Measurements from ENCODE around the gene IFITM5.
A peak's percentile ranks its signal among the peaks of the same experiment; 100 is the strongest.
"Not testable (repeated sequence)": the region's sequence is repeated elsewhere in the genome, so short reads cannot be mapped to it uniquely, and the experiment has no call there.

IFITM5 gene

DNA sequence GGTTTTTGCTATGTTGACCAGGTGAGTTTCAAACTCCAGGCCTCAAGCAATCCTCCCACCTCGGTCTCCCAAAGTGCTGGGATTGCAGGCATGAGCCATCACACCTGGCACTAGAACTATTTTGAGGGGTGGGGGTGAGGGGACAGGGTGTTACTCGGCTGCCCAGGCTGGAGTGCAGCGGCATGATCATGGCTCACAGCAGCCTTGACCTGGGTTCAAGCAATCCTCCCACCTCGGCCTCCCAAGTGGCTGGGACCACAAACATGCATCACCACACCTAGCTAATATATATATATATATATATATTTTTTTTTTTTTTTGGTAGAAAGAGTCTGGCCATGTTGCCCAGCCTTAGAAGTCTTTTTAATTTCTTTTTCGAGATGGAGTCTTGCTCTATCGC lies 38.4 kb upstream of the IFITM5 start:
- no peak for DNase-seq (ENCODE audit: low read depth)
- no peak overlapping the region for H3K4me3 ChIP-seq (ENCODE audit: low read depth, low read length)
- TF ChIP-seq, protein P1, sequence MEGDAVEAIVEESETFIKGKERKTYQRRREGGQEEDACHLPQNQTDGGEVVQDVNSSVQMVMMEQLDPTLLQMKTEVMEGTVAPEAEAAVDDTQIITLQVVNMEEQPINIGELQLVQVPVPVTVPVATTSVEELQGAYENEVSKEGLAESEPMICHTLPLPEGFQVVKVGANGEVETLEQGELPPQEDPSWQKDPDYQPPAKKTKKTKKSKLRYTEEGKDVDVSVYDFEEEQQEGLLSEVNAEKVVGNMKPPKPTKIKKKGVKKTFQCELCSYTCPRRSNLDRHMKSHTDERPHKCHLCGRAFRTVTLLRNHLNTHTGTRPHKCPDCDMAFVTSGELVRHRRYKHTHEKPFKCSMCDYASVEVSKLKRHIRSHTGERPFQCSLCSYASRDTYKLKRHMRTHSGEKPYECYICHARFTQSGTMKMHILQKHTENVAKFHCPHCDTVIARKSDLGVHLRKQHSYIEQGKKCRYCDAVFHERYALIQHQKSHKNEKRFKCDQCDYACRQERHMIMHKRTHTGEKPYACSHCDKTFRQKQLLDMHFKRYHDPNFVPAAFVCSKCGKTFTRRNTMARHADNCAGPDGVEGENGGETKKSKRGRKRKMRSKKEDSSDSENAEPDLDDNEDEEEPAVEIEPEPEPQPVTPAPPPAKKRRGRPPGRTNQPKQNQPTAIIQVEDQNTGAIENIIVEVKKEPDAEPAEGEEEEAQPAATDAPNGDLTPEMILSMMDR (conservative IDR thresholded peaks at IDR 0.05; ENCODE audit: low read depth, low read length), result no peak

DNA sequence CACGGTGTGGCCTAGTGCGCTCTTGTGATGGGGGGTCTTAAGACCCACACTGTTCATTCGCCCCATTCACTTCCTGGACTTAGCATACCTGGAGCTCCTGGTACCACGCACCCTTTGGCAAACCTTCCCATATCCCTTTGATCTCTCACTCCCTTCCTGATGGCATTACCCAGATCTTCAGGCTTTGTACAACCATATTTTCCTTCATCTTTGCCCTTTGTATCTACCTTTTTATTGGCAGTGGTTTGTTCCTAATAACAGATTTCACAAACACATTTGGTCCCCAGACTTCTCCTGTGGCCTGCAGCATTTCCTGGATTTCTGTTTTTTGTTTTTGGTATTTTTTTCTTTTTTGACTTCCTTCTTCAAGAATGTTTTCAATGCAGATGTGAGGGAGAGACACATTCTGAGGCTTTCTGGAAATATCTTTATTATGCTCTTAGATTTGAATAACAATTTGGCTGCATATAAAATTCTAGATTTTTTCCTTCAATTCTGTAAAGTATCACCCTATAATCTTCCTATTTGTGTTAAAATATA lies 37.4 kb upstream of the IFITM5 start:
- TF ChIP-seq, protein P1 (conservative IDR thresholded peaks at IDR 0.05; ENCODE audit: low read depth, low read length), result no peak
- no peak for DNase-seq (ENCODE audit: low read depth)
- H3K4me3 ChIP-seq (ENCODE audit: low read depth, low read length), result no peak overlapping the region

DNA sequence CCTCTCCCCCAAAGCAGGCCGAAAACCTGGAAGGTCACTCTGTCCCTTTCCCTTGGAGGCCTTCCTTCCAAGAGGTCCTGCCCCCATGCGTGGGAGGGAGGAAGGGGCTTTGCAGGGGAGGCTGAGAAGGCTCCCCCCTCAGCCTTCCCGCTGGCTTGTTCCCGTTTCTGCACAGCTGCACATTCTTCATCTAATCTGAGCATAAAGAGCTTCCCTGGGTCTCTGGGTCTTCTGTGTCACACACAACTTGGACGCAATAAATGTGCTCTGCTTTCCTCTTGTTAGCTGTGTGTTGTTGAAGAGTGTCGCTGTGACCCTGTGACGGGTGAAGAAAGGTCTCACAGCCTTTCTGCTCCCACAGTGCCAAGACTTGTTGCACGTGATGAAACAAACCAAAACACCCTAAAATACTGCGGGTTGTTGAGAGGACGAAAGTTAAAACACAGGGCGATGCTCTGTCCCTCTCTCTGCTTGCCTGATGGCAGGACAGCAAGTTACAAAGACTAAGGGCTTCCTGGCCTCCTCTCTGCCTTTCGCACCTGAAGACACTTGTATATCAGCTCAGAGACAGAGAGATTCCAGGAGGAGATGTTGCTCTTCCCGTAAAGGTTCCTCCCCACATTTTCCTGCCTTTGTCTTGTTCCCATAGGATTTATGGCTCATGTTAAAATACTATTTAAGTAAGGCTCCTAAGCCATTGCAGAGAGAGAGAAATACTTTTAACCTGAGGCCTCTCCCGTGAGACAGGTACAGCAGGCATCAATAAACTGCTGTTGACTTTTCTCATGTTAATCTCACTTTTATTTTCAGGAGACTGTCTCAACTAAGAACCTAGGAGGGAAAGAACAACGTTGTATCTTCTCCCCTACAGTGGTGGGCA lies 36.7 kb upstream of the IFITM5 start:
- no peak overlapping the region for H3K4me3 ChIP-seq (ENCODE audit: low read depth, low read length)
- peak; percentile 77 for DNase-seq (ENCODE audit: low read depth)
- TF ChIP-seq, protein P1 (conservative IDR thresholded peaks at IDR 0.05; ENCODE audit: low read depth, low read length), result no peak

DNA sequence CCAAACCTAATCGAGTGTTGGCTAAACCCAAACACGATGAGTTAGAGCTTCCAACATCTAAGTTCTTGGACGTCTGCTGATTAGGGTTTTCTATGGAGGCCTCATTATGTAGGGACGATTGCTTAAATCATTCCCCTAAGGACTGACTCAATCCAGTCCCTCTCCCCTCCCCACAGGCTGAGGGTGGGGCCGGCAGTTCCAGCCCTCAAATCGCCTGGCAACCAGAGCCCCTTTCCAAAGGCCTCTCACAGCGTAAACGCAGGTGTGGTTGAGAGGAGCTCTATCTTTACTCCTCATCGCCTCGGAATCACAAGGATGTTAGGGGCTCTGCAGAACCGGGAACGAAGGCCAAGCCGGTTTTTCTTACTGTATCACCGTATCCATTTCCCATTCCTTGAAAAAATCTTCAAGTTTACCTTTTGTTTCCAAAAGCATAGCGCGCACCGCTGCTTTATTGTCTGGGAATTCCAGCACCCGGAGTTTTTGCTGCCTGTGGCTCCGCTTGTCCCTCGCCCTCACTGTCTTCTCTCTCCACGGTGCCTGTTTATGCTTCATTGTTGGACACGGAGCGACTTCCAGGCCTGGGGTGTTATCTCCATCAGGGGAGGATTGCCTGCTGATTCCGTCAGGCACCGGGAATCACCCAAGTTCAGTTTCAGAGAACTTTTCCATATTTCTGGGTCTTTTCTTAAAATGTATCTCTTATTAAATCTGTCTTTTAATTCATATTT lies 35.1 kb upstream of the IFITM5 start:
- H3K4me3 ChIP-seq (ENCODE audit: low read depth, low read length), result no peak overlapping the region
- DNase-seq (ENCODE audit: low read depth), result peak; percentile 47
- TF ChIP-seq, protein P1 (conservative IDR thresholded peaks at IDR 0.05; ENCODE audit: low read depth, low read length), result no peak

DNA sequence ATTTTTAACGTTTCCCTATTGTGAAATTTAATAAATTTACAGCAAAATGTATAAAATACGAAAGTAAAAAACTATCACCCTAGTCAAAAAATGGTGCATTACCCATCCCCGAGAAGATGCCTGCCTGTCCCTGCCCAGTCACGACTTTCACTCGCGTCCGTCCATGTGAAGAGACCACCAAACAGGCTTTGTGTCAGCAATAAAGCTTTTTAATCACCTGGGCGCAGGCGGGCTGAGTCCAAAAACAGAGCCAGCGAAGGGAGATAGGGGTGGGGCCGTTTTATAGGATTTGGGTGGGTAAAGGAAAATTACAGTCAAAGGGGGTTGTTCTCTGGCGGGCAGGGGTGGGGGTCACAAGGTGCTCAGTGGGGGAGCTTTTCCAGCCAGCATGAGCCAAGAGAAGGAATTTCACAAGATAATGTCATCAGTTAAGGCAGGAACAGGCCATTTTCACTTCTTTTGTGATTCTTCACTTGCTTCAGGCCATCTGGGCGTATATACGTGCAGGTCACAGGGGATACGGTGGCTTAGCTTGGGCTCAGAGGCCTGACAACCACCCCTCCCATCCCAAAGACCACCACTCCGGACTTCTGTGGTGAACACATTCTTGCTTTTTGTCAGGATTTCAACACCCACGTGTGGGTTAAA lies 34.4 kb upstream of the IFITM5 start:
- DNase-seq (ENCODE audit: low read depth); H3K4me3 ChIP-seq (ENCODE audit: low read depth, low read length): not testable (repeated sequence)

DNA sequence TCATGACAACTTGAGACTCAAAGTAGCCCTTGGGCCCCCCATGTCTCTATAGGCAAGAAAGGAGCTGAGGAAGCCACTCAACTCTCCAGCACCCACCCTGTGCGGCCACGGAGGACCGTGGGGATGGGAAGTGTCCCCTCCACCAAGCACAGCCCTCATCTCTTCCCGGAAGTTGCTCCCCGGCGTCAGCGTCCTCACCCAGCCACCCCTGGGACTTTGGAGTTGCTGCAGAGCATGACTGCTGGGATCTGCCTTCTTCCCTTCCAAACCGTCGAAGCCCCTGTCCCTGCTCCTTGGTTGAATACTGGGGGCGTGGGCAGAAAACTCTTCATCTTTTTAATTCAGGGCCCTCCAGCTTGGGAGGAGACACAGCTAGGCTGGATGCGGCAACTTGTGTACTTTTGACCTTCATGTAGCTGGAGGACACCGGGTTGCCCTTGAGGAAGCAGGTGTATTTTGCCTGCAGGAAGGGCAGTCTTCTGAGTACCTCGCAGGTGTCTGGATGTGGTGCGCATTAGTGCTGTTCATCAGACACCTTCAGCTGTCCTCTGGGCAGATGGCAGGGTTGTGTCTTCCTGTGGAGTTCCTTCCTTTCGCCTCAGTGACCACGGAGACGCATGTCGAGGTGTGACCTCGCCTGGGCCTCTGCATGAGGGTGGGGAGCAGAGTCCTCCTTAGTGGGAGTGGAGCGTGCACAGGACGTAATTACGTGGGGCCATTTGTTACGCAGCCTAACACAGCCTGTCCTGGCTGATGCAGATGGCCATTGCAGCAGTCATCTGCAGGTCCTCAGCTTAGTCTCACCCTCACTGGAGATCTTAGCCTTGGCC lies 33.5 kb upstream of the IFITM5 start:
- DNase-seq (ENCODE audit: low read depth), result no peak
- TF ChIP-seq, protein P1 (conservative IDR thresholded peaks at IDR 0.05; ENCODE audit: low read depth, low read length), result no peak
- no peak overlapping the region for H3K4me3 ChIP-seq (ENCODE audit: low read depth, low read length)
